Choroid plexus epithelial cell (primary cell): ENCODE results near the gene ADPRS.

Experiments used
- DNase-seq: peaks from one replicate; pipeline ENCODE4 v3.0.0-alpha.2; 2010; ENCODE audit warnings: low read depth
- H3K4me3 ChIP-seq: 2 replicates; pipeline ENCODE4 v1.5.1; 2011; ENCODE audit warnings: low read depth, mild to moderate bottlenecking, control low read depth, low read length, moderate library complexity
- TF ChIP-seq, protein P1 (sequence below): conservative IDR thresholded peaks from 2 replicates; pipeline ENCODE4 v1.5.1; 2011; ENCODE audit warnings: low read depth, mild to moderate bottlenecking, control low read depth, inconsistent platforms, low read length, moderate library complexity

Gene ADPRS

DNA sequence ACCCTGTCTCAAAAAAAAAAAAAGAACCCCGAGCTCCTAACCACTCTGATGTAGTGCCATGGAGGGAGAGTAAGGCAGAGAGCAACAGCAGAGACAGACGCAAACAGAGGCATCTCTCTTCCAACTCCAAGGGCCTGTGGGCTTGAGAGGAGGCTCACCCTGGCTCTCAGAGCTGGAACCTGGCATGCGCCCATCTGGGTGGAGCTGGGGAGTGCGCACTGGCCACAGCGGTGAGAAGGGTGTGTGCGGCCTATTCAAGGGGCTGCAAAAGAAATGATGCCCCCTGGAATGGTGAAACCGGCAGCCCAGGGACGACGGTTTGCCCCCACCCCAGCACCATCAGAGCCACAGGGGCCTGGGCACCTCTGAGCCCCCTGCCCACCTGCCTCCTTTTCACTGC, 18.7 kb downstream of the ADPRS start:
- DNase-seq = no peak
- TF ChIP-seq, protein P1, sequence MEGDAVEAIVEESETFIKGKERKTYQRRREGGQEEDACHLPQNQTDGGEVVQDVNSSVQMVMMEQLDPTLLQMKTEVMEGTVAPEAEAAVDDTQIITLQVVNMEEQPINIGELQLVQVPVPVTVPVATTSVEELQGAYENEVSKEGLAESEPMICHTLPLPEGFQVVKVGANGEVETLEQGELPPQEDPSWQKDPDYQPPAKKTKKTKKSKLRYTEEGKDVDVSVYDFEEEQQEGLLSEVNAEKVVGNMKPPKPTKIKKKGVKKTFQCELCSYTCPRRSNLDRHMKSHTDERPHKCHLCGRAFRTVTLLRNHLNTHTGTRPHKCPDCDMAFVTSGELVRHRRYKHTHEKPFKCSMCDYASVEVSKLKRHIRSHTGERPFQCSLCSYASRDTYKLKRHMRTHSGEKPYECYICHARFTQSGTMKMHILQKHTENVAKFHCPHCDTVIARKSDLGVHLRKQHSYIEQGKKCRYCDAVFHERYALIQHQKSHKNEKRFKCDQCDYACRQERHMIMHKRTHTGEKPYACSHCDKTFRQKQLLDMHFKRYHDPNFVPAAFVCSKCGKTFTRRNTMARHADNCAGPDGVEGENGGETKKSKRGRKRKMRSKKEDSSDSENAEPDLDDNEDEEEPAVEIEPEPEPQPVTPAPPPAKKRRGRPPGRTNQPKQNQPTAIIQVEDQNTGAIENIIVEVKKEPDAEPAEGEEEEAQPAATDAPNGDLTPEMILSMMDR = no peak
- H3K4me3 ChIP-seq = no peak overlapping the region

DNA sequence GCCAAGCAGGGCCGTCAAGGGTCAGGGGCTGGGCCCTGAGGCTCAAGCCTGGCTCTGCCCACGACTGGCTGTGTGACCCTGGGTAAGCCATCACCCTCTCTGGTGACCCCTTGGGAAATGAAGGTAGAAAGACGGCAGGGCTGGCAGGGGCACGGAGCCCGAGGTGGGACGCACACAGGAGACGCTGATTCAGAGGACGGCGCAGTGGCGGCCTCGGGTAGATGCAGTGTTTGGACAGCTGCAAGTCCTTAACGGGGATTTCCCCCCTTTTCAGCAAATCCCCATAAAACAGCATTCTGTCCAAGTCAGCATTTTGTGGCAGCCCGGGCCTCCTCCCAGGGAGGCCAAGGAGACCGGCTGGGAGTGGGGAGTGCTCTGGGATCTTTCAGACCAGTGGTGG, 19.6 kb downstream of the ADPRS start:
- H3K4me3 ChIP-seq = no peak overlapping the region
- TF ChIP-seq, protein P1 = no peak
- peak; percentile 36 for DNase-seq

DNA sequence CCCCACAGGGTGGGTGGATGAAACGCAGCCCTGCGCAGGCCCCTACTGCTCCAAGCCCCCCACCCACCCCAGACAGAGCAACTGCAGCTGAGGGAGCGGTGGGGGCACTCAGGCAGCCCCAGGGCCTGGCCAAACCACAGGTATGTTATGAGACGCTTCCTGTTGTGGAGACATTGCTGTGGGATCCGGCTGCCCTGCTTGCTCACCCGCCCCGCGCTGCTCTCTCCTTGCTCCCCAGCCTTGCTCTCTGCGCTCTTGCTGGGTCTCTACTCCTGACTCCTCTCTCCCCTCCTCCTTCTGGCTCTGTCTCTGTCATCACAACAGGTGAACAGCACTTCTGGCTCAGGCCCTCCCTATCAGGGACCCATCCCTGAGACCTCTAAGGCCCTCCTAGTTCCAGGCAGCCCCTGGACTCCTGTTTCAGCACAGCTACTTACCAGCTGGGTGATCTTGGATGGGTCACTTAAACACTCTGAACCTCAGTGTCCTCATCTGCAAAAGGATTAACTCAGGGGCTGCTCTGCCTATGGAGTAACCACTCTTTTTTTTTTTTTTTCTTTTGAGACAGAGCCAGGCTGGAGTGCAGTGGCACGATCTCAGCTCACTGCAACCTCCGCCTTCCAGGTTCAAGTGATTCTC, 20.5 kb downstream of the ADPRS start:
- peak; percentile 90 for DNase-seq
- no peak overlapping the region for H3K4me3 ChIP-seq

DNA sequence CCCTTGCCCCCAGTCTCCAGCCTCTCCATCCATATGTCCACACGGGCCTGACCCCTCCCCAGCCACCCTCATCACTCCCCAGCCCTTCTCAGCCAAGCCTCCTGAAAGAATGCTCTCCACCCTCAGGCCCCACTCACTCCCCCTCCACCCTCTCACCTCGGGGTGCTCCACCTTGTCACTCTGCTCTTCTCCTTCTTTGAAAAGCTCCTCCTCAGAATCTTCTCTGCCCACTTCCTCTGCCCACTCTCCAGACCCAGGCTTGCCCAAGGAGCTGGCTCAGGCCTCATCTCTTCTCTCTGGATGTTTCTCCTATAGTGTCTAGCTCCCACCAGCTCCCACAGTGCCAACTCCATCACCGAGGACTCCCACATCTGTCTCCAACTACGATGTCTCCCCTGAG, 22.5 kb downstream of the ADPRS start:
- no peak overlapping the region for H3K4me3 ChIP-seq
- no peak for DNase-seq
- TF ChIP-seq, protein P1 = no peak

More for the DNA sequence above, 20.5 kb downstream of the ADPRS start:
- TF ChIP-seq, protein P1 = no peak

DNA sequence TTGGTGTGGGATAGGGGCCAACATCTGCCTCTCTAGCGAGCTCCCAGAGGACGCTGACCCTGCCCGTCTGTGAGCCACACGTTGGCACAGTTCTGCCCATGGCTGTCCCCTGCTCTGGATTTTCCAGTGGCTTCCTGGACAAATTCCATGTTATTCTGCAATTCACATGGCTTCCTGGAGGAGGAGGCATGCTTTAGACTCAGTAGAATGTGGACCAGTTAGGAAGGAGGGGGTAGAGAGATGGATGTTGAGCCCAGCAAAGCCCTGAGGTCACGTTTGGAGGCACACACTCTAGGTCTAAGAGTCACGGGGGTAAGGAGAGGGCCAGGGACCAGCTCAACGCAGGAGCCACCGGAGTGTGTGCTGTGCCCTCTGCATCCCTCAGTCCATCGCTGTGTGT, 24.1 kb downstream of the ADPRS start:
- TF ChIP-seq, protein P1 = no peak
- no peak for DNase-seq
- no peak overlapping the region for H3K4me3 ChIP-seq

DNA sequence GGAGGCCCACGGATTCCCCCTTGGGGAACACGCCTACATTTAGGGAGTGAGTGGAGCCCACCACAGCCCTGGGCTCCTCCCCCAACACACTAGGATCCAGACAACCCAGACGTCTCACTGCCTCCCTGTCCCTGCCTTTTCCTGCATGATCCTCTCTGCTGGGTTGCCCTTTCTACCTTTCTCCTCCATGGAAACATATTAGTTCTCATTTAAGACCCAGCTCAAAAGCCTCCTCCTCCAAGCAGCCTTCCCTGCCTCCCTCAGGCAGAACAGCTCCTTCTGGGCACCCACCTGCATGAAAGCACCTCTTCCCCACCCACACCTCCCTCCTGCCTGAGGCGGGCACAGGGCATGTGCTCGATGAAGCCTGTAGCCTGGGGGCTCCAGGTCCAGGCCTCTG, 25.7 kb downstream of the ADPRS start:
- no peak for DNase-seq
- no peak overlapping the region for H3K4me3 ChIP-seq
- TF ChIP-seq, protein P1 = no peak

DNA sequence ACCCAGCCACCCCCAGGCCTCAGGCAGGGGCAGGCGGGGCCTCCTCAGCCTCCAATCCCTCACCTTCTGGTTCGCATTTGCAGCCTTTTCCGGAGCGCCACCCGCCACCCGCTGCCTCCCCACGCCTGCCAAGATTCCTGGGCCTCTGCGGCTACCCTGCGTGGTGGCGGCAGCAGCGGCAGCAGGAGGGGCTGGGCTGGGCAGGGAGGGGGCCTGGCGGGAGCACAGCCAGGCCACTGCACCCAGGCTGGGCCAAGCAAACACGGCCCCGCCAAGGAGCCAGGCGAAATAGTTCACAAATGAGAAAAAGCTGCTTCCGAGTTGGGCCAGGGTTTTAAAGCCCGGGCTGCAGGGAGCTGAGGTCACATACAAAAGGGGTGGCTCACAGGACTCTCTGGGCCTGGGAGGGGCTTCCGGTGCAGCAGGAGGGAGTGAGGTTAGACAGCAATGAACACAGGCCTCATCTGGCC, 26.5 kb downstream of the ADPRS start:
- peak; percentile 76 for DNase-seq
- TF ChIP-seq, protein P1 = no peak
- H3K4me3 ChIP-seq = no peak overlapping the region
